Uterus (tissue), 2 donors: ENCODE results near the gene PRKCI.

Source experiments
- CTCF ChIP-seq, 4 experiments: fragments of 200-600 bp in 2 of 4; fragments of 450-650 bp in 2 of 4; sonication (generic) in 2 of 4; IDR thresholded peaks; one replicate each; pipeline ENCODE4 v1.5.1; 2016 to 2019; ENCODE audit warnings: antibody characterized with exemption in 4 of 4, mild to moderate bottlenecking in 2 of 4, moderate library complexity in 1 of 4
- POLR2A ChIP-seq, 2 donors: fragments of 450-650 bp; IDR thresholded peaks; one replicate each; pipeline ENCODE4 v1.6.1; 2016; ENCODE audit warnings: antibody characterized with exemption in 2 of 2, mild to moderate bottlenecking in 1 of 2, moderate library complexity in 1 of 2

- no peak for TF ChIP-seq CTCF (IDR thresholded peaks at IDR 0.05)
- peak; percentile 74 to 88 for TF ChIP-seq POLR2A (IDR thresholded peaks at IDR 0.05)
These were observed at the start of gene PRKCI for GRCh38 chr3:170221924-170222646.
